Stimulated activated CD8-positive, alpha-beta memory T cell treated with anti-CD3 and anti-CD28 coated beads, Interleukin-15, amount 100 ng/mL, for 4 hours (primary cell): ENCODE data around the gene HELQ.
"Not testable (repeated sequence)": the region's sequence is repeated elsewhere in the genome, so short reads cannot be mapped to it uniquely, and the experiment has no call there.

ENCODE experiments used
- DNase-seq, 2 donors: peaks; one replicate each; pipeline ENCODE4 v3.0.0-alpha.2; 2020; ENCODE audit warnings: low read depth in 2 of 2

Gene HELQ, protein sequence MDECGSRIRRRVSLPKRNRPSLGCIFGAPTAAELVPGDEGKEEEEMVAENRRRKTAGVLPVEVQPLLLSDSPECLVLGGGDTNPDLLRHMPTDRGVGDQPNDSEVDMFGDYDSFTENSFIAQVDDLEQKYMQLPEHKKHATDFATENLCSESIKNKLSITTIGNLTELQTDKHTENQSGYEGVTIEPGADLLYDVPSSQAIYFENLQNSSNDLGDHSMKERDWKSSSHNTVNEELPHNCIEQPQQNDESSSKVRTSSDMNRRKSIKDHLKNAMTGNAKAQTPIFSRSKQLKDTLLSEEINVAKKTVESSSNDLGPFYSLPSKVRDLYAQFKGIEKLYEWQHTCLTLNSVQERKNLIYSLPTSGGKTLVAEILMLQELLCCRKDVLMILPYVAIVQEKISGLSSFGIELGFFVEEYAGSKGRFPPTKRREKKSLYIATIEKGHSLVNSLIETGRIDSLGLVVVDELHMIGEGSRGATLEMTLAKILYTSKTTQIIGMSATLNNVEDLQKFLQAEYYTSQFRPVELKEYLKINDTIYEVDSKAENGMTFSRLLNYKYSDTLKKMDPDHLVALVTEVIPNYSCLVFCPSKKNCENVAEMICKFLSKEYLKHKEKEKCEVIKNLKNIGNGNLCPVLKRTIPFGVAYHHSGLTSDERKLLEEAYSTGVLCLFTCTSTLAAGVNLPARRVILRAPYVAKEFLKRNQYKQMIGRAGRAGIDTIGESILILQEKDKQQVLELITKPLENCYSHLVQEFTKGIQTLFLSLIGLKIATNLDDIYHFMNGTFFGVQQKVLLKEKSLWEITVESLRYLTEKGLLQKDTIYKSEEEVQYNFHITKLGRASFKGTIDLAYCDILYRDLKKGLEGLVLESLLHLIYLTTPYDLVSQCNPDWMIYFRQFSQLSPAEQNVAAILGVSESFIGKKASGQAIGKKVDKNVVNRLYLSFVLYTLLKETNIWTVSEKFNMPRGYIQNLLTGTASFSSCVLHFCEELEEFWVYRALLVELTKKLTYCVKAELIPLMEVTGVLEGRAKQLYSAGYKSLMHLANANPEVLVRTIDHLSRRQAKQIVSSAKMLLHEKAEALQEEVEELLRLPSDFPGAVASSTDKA

DNA sequence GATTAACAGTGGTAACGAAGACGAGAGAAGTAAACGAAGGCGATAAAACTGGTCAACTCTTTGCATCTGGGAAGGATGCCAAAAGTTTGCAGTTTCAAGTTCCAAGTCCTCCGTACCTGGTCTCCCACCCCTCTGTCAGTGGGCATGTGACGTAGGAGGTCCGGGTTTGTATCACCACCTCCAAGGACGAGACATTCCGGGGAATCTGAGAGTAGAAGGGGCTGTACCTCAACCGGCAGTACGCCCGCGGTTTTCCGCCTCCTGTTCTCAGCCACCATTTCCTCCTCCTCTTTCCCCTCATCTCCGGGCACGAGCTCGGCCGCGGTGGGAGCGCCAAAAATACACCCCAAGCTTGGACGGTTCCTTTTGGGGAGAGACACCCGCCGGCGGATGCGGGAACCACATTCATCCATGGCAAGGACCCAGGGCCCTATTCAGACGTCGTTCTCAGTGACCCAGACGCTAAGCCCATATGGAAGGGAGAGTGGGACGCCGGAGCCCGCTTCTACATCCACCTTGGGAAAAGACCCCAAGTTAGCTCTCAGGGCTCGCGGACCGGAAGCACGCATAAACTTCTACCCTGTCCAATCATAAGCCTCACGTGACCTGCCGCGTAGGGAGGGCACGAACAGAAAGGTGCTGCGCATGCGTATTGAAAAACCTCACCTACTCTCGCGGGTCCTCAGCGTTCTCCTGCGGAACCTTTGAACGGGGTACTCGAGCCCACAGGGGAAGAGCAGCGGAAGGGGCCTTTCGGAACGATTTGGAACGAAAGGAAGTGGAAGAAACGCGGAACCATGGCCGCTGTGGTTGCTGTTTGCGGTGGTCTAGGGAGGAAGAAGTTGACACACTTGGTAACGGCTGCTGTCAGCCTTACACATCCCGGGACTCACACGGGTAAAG is at the start of gene HELQ, which contains the start of gene MRPS18C:
TSS of gene HELQ (minus strand) at position 543 of the 903 bp plus-strand sequence. CDS start at position 413, 130 bp downstream.
TSS of gene MRPS18C (plus strand) at position 778 of the 903 bp plus-strand sequence. CDS start at position 798, 20 bp downstream.
- DNase-seq: peak; percentile 90 to 93

DNA sequence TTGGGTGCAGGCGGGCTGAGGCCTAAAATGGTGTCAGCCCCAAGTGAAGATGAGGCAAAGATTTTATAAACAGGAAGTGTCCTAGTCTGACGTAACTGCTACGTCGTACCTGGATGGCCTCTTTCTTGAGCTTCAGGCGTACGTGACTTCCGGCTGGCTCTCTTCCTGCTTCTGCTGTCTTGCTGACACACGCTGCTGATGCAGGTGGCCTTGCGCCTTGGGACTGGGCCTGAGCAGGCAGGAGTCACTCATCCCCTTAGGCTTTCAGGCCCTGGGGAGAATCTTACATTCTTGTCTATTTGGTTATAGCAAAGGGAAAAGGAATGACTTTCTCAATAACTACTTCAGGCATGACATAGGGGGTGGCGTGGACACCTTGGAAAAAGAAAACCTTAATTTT is 49.4 kb upstream of the HELQ start:
- DNase-seq: no peak

DNA sequence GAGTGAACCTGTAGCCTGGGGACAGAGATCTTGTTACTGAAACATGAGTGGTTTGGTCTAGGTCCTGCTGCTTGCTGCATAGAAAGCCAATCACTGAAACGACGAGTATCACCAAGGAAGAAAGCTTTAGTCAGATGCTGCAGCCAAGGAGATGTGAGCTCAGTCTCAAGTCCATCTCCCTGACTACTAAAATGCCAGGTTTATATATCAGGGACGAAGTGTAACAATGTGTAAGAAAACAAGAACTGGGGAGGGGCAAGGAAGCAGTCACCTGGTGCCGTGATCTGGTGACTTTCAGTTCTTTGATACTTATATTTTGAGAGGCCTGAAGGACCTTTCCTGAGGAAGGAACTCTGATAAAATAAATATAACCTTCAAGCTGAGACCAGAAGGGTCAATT is 48.9 kb upstream of the HELQ start:
- no peak for DNase-seq

DNA sequence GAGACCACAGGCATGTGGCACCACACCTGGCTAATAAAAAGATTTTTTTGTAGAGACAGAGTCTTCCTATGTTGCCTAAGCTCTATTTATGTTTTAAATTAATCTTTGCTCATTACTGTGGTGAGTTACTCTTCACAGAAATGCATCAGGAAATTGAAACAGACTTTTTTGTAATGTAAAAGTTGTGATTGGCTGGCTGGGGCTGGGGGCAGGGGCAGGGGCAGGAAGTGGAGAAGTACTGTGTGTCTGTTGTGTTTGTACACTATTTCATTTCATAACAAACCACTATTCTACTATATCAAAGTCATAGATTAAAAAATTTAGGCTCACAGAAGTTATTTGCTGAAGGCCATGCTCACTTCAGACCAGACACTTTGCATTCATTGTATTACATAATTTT is 48.4 kb upstream of the HELQ start:
- DNase-seq: no peak

DNA sequence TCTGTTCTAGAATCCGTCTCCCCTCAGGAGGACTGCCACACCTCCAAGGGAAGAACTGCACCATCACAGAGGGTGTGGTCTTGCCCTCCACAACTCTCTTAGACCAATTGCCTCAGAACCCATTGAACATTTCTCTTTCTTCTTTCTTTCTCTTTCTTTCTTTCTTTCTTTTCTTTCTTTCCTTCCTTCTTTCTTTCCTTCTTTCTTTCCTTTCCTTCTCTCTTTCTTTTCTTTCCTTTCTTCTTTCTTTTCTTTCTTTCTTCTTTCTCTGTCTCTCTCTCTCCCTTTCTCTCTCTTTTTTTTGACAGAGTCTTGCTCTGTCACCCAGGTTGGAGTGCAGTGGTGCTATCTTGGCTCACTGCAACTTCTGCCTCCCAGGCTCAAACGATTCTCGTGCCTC is 46.0 kb upstream of the HELQ start:
- DNase-seq: not testable (repeated sequence)

DNA sequence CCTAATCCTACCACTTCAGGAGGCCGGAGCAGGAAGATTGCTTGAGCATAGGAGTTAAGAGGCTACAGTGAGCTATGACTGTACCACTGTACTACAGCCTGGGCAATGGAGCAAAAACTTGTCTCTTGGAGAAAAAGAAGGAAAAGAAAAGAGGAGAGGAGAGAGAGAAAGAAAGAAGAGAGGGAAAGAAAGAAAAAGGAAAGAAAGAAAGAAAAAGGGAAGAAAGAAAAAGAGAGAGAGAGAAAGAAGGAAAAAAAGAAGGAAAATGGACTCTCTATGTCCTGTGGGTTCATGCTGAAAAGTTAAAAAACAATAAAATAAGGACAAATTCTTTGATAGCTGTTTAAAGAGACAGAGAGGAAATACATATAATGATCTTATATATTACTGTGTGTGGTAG is 42.6 kb upstream of the HELQ start:
- no peak for DNase-seq

DNA sequence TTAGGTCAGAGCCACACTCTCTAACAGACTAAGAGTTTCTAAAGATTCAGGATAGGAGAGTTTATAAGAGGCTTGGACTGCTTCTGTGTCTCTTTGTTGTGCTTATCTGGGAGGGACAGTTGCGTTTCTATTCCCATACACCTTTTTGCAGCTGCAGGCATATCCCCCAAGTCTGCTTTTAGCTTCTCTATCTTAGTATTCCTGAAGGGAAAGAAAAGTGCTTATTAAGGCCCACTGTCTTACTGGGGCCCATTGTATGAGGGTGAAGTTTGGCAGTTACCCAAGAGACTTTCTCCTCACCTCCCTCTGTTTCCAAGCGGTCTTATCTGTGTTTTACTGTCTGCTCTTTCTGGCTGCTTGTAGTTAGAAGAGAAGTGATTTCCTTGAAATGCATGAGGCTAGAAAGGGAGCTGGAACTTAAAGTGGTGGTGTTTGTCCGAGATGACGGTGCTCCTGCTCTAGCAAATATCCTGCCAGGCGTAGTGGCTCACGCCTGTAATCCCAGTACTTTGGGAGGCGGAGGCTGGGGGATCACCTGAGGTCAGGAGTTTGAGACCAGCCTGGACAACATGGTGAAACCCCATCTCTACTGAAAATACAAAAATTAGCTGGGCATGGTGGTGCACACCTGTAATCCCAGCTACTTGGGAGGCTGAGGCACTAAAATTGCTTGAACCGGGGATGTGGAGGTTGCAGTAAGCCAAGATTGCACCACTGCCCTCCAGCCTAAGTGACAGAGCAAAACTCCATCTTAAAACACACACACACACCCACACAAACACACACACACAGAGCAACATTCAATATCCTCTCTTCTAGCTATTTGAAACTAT is 40.7 kb upstream of the HELQ start:
- DNase-seq: not testable (repeated sequence)

DNA sequence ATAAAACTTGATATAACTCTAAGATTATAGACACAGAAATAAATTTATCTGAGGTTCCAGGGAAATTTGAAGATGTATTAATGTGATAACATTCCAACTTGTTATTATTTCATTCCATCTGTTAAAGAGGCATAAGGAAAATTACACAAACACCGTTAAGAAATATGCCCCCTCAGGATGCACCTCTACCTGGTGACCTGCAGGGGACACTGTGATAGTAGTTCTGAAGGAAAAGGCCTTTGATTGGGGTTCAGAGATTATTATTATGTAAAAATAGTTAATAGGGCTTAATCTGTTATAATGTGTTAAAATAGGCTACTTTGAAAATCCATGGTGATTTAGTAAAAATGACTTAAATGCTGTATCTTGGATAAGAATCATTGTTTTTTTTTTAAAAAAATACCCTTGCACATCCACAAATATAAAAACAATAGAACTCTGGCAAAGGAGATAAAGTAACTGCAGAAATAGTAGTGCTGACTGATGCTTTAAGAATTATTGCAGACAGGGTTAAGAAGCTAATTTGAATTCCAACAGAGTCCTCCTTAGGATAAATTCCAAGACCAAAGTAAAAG is 35.3 kb upstream of the HELQ start:
- DNase-seq: no peak

DNA sequence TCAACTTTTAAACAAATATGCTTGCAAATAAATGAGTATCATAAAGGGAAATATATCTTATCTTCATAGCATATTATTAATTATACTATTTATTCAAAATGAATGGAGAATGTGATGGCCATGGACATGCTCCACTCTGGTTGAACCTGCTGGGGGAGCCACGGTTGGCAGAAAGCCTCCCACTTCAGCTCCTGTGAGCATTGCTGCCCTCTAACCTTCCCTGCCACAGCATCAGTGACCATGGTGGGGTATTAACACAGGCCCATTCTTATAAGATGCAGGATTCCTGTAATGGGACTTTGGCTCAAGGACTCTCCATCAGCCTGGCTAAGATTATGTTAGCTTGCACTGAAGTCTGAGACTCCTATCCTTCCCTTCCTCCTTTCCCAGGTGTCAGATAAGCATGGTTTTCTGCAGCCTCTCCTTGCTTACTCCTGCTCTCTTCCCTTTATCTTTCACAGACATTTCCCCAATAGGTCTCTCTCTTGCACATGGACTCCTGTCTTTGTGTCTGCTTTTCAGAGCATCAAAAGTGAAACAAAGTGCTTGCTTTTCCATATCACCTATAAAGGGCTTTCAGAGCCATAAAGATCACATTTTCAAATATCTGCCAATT is 34.2 kb upstream of the HELQ start:
- no peak for DNase-seq

DNA sequence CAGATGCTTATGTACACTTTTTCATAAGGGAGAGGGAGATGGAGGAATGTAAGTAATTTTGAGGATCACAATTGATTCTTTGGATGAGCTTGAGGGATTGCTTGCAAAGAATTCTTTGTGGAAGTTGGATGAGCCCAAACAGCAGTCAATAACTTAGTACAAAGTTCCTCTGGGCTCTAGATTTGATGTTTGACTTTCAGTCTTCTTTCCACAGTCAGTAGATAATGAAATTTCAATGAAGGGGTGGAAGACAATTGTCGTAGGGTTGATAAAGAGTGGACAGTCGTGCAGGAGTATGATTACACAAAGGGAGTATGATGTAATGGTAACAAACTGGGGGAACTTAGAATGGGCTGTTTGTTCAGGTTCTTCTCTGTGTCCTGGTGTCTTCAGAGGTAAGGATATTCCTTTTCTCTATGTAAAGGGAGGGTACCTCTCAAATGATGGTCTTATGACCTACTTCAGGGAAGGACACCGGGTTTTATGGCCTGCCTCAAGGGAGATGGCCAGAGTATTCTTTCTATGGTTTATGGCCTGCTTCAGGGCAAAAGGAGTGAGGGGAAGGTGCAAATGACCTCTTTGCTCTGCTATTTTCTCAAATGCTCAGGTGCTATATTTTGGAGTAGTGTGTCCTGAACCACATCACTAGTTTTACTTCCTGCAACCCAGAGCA is 31.0 kb upstream of the HELQ start:
- no peak for DNase-seq

DNA sequence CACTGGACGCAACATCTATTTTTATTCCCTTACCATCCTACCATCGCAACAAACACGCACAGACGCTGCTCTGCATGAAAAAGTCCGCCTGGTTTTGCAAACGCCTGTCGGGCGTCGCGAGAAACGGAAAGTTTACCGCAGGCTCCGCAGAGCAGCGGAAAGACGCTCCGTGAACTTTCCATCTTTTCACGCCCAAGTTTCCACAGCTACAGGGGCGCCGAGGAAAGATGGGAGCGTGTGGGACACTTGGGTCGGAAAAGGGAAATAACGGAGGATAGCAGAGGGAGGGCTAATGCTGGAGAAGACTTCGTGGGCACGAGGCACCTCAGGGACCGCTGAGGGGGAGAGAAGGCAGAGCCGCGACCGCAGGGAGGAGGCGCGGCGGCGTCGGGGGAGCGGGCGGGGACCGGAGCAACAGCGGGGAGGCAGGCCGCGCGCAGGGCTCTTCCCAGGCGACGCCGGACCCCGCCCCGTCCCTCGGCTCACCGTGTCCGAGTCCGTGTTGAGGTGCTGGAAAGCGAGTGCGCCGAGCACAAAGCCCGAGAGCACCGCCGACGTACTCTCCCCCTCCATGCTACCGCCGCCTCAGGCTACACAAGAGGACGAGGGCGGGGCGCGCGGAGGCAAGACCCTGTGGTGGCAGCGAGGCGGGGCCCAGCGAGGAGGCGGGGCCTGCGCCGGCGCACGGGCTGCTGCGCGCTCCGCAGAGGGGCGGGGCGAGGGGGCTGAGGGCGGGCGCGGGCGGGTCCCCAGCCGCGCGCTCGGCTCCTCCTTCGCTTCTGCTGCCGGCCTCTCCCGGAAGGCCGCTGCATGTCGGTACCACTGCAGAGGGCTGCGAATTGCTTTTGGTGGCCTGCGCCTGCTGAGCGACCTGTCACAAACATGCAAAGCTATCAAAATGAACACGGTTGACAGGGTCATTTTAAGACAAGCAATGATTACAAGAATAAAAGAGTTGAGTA is 29.2 kb upstream of the HELQ start, which contains the start of gene ABRAXAS1:
TSS of gene ABRAXAS1 (minus strand) at position 601 of the 962 bp plus-strand sequence. CDS start at position 573, 28 bp downstream.
- DNase-seq: peak; percentile 87 to 93

DNA sequence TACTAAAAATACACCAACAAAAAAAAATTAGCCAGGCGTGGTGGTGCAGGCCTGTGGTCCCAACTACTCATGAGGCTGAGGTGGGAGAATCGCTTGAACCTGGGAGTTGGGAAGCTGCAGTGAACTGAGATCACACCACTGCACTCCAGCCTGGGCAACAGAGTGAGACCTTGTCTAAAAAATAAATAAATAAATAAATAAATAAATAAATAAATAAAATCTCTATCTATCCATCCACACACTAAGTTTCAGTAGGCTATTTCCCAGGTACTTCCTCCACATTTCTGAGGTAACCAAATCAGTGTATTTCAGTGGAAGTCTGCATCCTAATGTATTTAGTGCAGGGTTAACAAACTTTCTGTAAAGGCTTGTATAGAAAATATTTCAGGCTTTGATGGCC is 18.3 kb upstream of the HELQ start:
- no peak for DNase-seq

DNA sequence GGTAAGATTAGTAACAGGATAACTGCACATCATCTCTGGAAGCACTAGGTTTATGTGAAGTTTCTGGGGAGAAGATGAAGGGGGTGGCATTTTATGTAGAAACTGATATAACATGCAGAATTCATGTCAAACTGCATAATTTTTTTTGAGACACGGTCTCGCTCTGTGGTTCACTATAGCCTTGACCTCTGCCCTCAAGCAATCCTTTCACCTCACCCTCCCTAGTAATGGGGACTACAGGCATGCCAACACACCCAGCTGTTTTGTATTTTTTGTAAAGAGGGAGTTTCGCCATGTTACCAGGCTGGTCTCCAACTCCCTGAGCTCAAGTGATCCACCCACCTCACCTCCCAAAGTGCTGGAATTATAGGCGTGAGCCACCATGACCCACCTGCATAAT is 17.8 kb upstream of the HELQ start:
- DNase-seq: no peak

DNA sequence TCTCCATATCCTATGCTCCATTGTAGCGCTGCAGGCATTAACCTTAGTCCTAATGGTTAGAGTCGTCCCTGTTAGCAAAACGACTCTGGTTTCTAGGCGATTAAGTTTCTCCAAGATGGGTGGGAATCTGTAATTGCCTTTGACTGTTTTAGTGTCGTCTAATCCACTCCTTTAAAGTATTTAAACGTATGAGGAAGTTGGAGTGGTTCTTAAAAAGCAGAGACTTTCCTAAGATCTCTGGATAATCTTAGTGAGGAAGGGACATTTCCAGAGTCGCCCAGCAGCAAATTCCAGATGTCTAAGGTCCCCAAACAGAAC is 520 bp upstream of the HELQ start:
- no peak for DNase-seq

DNA sequence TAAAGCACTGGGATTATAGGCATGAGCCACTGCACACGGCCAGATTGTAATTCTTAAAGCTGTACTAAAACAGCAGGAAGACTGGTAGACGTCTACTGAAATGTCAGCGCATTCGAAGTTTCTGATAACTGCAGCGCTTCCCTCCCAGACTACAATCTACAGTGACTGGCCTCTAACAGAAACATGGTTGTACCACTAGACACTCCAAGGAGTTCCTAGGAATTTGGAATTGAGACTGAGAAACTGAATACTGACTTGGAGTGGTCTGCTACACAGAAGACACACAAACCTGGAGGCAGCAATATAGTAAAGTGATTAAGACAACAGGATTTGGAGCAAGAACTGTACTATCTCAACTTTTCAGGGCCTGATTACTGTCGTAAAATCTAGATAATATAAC is 937 bp downstream of the HELQ start:
- no peak for DNase-seq

DNA sequence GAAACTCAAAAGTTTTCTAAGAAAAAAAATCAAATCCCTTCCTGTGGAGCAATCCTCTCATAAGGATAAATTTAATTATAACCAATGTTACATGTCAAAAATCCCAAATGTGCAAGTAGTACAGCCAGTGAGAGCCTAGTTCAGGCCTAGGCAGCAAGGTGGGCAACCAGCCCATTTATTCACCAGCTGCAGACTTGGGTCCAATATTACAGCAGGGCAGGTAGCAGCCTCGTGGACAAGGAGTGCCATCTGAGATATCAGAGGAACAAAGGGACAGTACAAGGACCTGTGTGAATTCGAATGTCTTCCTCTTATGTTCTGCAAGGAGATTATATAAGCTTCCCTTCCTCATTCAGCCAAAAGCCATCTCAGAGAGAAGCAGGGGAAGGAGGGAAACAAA is 6.6 kb downstream of the HELQ start:
- DNase-seq: no peak

DNA sequence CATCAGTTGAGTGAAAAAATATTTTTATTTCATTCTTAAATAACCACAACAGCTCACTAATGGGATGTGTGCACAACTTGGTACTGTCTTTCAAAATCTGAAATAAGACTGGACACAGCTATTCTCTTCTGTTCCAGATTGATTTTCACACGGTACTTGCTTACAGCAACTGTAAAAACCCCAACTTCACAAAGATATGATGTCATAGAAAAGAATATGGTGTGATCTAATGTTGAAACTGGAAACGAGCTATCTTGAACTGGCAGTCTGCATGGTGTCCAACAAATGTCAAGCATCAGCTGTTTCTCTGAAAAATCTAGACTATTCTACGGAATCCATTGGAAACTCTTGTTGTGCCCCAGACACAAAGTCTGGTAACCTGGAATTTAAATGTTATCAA is 14.7 kb downstream of the HELQ start:
- DNase-seq: no peak
